GM12875 (cell line): ENCODE data around the gene AIG1.

Source experiments
- H3K4me3 ChIP-seq: one replicate; pipeline ENCODE4 v1.5.1; 2011; ENCODE audit warnings: low read depth, low read length, control low read depth
- TF ChIP-seq, protein P1 (sequence below): IDR thresholded peaks from 2 replicates; pipeline ENCODE4 v1.5.1; 2011; ENCODE audit warnings: low read depth, mild to moderate bottlenecking, control low read depth, inconsistent platforms, low read length, moderate library complexity, borderline replicate concordance; ENCODE audit not compliant: insufficient read depth

AIG1 gene

DNA sequence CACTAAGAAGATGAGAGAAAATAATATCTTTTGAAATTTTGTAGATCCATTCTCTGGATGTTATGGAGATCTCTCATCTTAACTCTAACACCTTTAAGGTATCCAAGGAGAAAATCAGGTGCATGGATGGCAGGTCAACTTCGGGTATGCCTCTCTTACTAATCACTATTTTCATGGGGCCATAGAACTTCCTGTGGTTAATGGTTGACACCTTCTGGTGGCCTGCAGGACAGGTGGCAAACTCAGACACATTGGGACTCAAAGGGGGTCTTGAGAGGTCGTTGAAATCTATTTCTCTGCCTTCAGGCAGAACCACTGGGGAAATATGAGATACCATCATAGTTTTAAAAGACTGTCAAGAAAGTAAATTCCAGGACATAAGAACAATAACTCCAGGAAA, 313.3 kb downstream of the AIG1 start:
- no peak overlapping the region for H3K4me3 ChIP-seq
- TF ChIP-seq, protein P1, sequence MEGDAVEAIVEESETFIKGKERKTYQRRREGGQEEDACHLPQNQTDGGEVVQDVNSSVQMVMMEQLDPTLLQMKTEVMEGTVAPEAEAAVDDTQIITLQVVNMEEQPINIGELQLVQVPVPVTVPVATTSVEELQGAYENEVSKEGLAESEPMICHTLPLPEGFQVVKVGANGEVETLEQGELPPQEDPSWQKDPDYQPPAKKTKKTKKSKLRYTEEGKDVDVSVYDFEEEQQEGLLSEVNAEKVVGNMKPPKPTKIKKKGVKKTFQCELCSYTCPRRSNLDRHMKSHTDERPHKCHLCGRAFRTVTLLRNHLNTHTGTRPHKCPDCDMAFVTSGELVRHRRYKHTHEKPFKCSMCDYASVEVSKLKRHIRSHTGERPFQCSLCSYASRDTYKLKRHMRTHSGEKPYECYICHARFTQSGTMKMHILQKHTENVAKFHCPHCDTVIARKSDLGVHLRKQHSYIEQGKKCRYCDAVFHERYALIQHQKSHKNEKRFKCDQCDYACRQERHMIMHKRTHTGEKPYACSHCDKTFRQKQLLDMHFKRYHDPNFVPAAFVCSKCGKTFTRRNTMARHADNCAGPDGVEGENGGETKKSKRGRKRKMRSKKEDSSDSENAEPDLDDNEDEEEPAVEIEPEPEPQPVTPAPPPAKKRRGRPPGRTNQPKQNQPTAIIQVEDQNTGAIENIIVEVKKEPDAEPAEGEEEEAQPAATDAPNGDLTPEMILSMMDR = no peak

DNA sequence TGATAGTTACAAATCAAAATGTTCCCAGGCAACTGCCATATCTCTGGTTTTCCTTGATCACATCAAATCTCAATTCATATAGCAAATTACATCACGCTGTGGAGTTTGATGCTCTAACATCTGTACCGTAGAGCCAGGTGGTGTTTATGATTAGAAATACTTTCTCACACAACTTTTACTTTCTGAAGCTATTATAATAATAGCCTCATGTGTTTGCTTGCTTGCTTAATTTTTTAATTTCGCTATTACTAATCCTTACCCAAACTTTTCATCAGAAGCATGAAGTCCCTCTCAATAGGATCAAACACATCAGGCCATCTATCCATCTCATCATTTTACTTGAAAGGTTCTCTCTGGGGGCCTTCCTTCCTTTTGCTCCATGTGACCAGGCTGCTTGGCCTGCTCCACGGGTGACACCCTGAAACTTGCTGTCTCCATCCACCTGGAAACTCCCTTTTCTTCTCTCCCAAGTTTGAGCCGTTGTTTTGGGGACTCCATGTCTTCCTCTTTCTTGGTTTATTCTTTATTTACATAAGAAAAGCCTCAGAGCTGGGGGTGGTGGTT, 314.4 kb downstream of the AIG1 start:
- H3K4me3 ChIP-seq = no peak overlapping the region
- TF ChIP-seq, protein P1 = no peak

DNA sequence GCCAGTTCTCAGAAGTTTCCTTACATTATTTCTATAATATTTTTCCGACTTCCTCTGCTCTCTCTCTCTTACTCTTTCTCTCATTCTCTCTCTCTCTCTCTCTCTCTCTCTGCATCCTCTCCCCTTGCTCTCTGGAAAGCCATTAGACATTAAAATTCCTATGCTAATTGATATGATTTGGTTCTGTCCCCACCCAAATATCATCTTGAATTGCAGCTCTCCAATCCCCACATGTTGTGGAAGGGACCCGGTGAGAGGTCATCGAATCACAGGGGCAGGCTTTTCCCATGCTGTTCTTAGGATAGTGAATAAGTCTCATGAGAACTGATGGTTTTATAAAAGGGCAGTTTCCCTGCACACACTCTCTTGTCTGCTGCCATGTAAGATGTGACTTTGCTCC, 315.7 kb downstream of the AIG1 start:
- TF ChIP-seq, protein P1 = no peak
- H3K4me3 ChIP-seq = no peak overlapping the region

DNA sequence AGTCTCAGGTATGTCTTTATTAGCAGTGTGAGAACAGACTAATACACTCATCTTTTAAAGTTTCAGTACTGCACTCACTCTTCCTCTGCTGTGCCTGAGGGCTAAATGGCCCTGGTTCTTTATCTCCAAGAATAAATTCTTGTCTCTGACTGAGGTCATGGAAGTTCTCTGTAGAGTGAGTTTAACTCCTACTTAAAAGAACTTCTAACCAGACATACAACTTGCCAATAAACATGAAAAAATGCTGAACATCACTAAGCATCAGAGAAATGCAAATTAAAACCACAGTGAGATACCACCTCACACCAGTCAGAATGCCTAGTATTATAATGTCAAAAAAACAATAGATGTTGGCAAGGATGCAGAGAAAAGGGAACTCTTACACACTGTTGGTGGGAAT, 316.2 kb downstream of the AIG1 start:
- TF ChIP-seq, protein P1 = no peak
- H3K4me3 ChIP-seq = no peak overlapping the region

DNA sequence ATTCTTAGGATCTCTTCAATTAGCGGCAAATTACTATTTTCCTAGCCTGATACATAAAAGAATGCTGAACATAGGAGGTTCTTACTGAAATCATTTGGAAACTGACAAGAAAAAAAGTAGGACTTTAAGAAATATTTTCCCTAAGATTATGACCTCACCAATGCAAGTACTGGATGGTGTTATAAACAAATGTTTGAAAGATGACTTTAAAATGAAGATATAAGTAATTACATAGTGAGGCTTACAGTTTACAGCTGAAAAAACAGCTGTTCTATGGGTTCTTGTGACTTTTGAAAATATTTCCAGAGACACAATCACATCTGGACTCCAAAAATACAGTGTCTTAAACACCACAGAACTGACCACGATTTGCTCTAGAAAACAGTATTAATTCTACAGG, 324.9 kb downstream of the AIG1 start:
- H3K4me3 ChIP-seq = no peak overlapping the region
- TF ChIP-seq, protein P1 = no peak

DNA sequence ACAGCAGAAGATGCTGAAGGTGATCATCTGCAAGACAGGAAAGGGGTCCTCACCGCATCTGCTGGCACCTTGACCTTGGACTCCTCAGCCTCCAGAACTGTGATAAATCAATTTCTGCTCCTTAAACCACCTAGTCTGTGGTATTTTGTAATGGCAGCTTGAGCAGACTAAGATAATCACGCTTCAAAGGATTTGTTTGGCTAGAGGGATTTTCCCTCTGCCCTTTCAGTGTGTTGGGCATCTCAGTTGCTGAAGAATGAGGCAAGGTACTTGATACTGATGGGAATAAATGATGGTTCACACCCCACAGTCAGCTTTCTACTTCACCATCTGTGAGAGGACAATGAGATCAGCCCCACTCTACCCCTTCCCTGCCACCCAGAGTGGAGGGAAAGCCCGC, 329.6 kb downstream of the AIG1 start:
- no peak overlapping the region for H3K4me3 ChIP-seq
- TF ChIP-seq, protein P1 = no peak
